Measurements from ENCODE around the gene GPC5. TPM values are rescaled to one million over a fixed set of nuclear protein-coding genes. Genes with fewer than 3 reads are reported as not detected.
"Not testable (repeated sequence)": the region's sequence is repeated elsewhere in the genome, so short reads cannot be mapped to it uniquely, and the experiment has no call there.

Gene GPC5
- total and polyA plus RNA-seq, 4 donors, result 15.2 to 54.4 (median 24.0) TPM

GRCh38 chr13:91868351-91868750, 469.9 kb downstream of the GPC5 start:
- H3K36me3 ChIP-seq (ENCODE audit: control insufficient read depth, insufficient read depth, low read length), result no peaks in the 10 kb centered on the region
- H3K4me3 ChIP-seq (ENCODE audit: low read depth, low read length), result no peak overlapping the region
- no peak for DNase-seq (ENCODE audit: low read depth in 4 of 6, low spot score in 6 of 6)
- no peaks in the 10 kb centered on the region for H3K9me3 ChIP-seq (ENCODE audit: control insufficient read depth, insufficient read depth, low read length)
- H3K4me1 ChIP-seq (ENCODE audit: control insufficient read depth, insufficient read depth, low read length), result no peaks in the 10 kb centered on the region
- no peak overlapping the region for H3K27ac ChIP-seq (ENCODE audit: low read depth, low read length)
- H3K27me3 ChIP-seq (ENCODE audit: control insufficient read depth, insufficient read depth, low read length), result no peaks in the 10 kb centered on the region

GRCh38 chr13:91878491-91878890, 480.1 kb downstream of the GPC5 start:
- no peaks in the 10 kb centered on the region for H3K9me3 ChIP-seq (ENCODE audit: control insufficient read depth, insufficient read depth, low read length)
- no peak overlapping the region for H3K4me3 ChIP-seq (ENCODE audit: low read depth, low read length)
- H3K36me3 ChIP-seq (ENCODE audit: control insufficient read depth, insufficient read depth, low read length), result no peaks in the 10 kb centered on the region
- no peaks in the 10 kb centered on the region for H3K27me3 ChIP-seq (ENCODE audit: control insufficient read depth, insufficient read depth, low read length)
- DNase-seq (ENCODE audit: low read depth in 4 of 6, low spot score in 6 of 6), result no peak
- H3K27ac ChIP-seq (ENCODE audit: low read depth, low read length), result no peak overlapping the region
- H3K4me1 ChIP-seq (ENCODE audit: control insufficient read depth, insufficient read depth, low read length), result no peaks in the 10 kb centered on the region
- WGBS (ENCODE audit: insufficient coverage), result no CpG with 5 or more reads among the region's 3 CpGs

DNA sequence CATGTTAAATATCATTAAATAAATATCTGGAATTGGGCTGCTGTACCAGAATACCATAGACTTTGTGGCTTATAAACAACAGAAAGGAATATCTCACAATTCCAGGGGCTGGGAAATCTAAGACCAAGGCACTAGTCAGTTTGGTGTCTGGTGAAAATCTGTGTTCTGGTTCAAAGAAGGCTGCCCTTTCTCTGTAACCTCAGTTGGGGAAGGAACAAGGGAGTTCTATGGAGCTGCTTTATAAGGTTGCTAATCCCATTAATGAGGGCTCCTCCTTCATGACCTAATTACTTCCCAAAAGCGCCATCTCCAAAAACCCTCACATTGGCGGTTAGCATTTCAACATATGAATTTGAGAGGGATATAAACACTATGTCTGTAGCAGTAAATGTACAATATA, 480.9 kb downstream of the GPC5 start:
- WGBS (ENCODE audit: insufficient coverage), result no CpG with 5 or more reads among the region's 2 CpGs
- no peaks in the 10 kb centered on the region for H3K9me3 ChIP-seq (ENCODE audit: control insufficient read depth, insufficient read depth, low read length)
- H3K36me3 ChIP-seq (ENCODE audit: control insufficient read depth, insufficient read depth, low read length), result no peaks in the 10 kb centered on the region
- no peaks in the 10 kb centered on the region for H3K27me3 ChIP-seq (ENCODE audit: control insufficient read depth, insufficient read depth, low read length)
- no peak for DNase-seq (ENCODE audit: low read depth in 4 of 6, low spot score in 6 of 6)
- H3K27ac ChIP-seq (ENCODE audit: low read depth, low read length), result no peak overlapping the region
- no peak overlapping the region for H3K4me3 ChIP-seq (ENCODE audit: low read depth, low read length)
- H3K4me1 ChIP-seq (ENCODE audit: control insufficient read depth, insufficient read depth, low read length), result no peaks in the 10 kb centered on the region

DNA sequence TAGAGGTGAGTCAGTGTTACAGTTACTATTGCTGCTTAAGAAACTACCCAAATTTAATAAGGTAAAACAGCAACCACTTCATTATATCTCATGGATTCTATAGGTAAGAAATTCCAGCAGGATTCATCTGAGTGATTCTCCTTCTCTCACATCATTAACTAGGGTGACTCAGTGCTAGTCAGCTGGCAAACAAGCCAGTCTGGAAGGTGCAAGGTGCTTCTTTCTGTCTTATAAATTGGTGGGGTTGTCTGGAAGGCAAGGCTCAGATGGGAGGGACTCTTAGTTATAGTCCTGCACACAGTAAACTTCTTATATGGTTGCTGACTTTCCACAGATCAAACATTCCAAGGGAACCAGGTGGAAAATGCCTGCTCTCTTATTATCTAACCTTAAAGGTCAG, 484.5 kb downstream of the GPC5 start:
- H3K4me1 ChIP-seq (ENCODE audit: control insufficient read depth, insufficient read depth, low read length), result no peaks in the 10 kb centered on the region
- H3K9me3 ChIP-seq (ENCODE audit: control insufficient read depth, insufficient read depth, low read length), result no peaks in the 10 kb centered on the region
- no peak overlapping the region for H3K4me3 ChIP-seq (ENCODE audit: low read depth, low read length)
- H3K27me3 ChIP-seq (ENCODE audit: control insufficient read depth, insufficient read depth, low read length), result no peaks in the 10 kb centered on the region
- no peak for DNase-seq (ENCODE audit: low read depth in 4 of 6, low spot score in 6 of 6)
- no peaks in the 10 kb centered on the region for H3K36me3 ChIP-seq (ENCODE audit: control insufficient read depth, insufficient read depth, low read length)
- no peak overlapping the region for H3K27ac ChIP-seq (ENCODE audit: low read depth, low read length)

DNA sequence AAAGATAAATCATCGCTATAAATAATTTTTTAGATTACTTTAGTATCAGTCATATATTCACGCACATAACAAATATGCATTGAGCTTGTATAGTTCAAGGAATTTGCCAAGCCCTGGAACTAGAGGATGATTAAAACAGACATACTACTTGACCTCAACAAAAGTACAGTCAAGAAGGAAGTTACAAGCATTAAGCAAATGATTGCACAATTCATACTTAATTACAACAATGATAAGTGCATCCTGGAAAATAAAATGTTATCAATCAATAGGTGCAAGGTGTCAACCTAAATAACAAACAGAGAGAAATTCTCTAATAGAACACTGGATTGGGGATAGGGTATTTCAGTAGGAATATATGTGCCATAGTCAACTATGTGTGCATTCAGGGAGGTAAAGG, 491.2 kb downstream of the GPC5 start:
- H3K4me3 ChIP-seq (ENCODE audit: low read depth, low read length), result no peak overlapping the region
- no peak for DNase-seq (ENCODE audit: low read depth in 4 of 6, low spot score in 6 of 6)

GRCh38 chr13:91891141-91891540, 492.7 kb downstream of the GPC5 start:
- H3K27ac ChIP-seq (ENCODE audit: low read depth, low read length), result no peak overlapping the region
- no peak overlapping the region for H3K4me3 ChIP-seq (ENCODE audit: low read depth, low read length)
- H3K27me3 ChIP-seq (ENCODE audit: control insufficient read depth, insufficient read depth, low read length), result no peaks in the 10 kb centered on the region
- DNase-seq (ENCODE audit: low read depth in 4 of 6, low spot score in 6 of 6), result no peak
- H3K36me3 ChIP-seq (ENCODE audit: control insufficient read depth, insufficient read depth, low read length), result no peaks in the 10 kb centered on the region
- no peaks in the 10 kb centered on the region for H3K4me1 ChIP-seq (ENCODE audit: control insufficient read depth, insufficient read depth, low read length)
- no CpG with 5 or more reads among the region's 3 CpGs for WGBS (ENCODE audit: insufficient coverage)
- H3K9me3 ChIP-seq (ENCODE audit: control insufficient read depth, insufficient read depth, low read length), result peaks cover 4% of the 10 kb centered on the region

More for the DNA sequence above, 491.2 kb downstream of the GPC5 start:
- no peaks in the 10 kb centered on the region for H3K27me3 ChIP-seq (ENCODE audit: control insufficient read depth, insufficient read depth, low read length)
- no CpG with 5 or more reads among the region's 2 CpGs for WGBS (ENCODE audit: insufficient coverage)
- H3K4me1 ChIP-seq (ENCODE audit: control insufficient read depth, insufficient read depth, low read length), result no peaks in the 10 kb centered on the region
- H3K27ac ChIP-seq (ENCODE audit: low read depth, low read length), result no peak overlapping the region
- no peaks in the 10 kb centered on the region for H3K36me3 ChIP-seq (ENCODE audit: control insufficient read depth, insufficient read depth, low read length)
- peaks cover 4% of the 10 kb centered on the region for H3K9me3 ChIP-seq (ENCODE audit: control insufficient read depth, insufficient read depth, low read length)

- H3K36me3 ChIP-seq (ENCODE audit: control insufficient read depth, insufficient read depth, low read length), result no peaks in the 10 kb centered on the region
- H3K4me1 ChIP-seq (ENCODE audit: control insufficient read depth, insufficient read depth, low read length), result no peaks in the 10 kb centered on the region
- no CpG with 5 or more reads among the region's 2 CpGs for WGBS (ENCODE audit: insufficient coverage)
- peaks cover 4% of the 10 kb centered on the region for H3K9me3 ChIP-seq (ENCODE audit: control insufficient read depth, insufficient read depth, low read length)
- H3K27me3 ChIP-seq (ENCODE audit: control insufficient read depth, insufficient read depth, low read length), result no peaks in the 10 kb centered on the region
- H3K4me3 ChIP-seq (ENCODE audit: low read depth, low read length), result no peak overlapping the region
- no peak overlapping the region for H3K27ac ChIP-seq (ENCODE audit: low read depth, low read length)
- DNase-seq (ENCODE audit: low read depth in 4 of 6, low spot score in 6 of 6), result no peak
These were observed 494.6 kb downstream of the GPC5 start for GRCh38 chr13:91893040-91893439.

DNA sequence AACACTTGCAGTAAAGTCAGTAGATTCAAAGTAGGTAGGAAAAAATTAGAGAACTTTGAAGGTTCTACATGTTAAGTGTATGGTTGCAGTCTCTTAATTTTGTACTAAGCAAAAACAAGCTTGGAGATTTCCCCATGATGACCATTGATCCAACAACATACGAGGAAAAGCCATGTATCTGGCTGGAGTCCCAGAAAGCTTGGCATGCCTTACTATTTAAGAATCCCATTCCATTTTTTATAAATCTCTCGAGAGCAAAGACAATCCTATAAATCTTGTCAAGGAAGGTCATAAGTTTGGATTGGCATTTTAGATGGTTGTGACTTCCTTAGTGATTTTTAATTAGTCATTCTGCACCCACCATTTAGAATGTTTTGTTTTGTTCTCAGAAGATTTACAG, 495.9 kb downstream of the GPC5 start:
- H3K36me3 ChIP-seq (ENCODE audit: control insufficient read depth, insufficient read depth, low read length), result no peaks in the 10 kb centered on the region
- WGBS (ENCODE audit: insufficient coverage), result no CpG with 5 or more reads among the region's 2 CpGs
- peak in 3 of 6 donors; percentile 6 to 43 (median 41) for DNase-seq (ENCODE audit: low read depth in 4 of 6, low spot score in 6 of 6)

GRCh38 chr13:91896547-91896946, 498.1 kb downstream of the GPC5 start:
- peaks cover 4% of the 10 kb centered on the region for H3K9me3 ChIP-seq (ENCODE audit: control insufficient read depth, insufficient read depth, low read length)
- 86% methylated on average over 1 of the region's 5 CpGs for WGBS (ENCODE audit: insufficient coverage)
- H3K36me3 ChIP-seq (ENCODE audit: control insufficient read depth, insufficient read depth, low read length), result no peaks in the 10 kb centered on the region
- no peak overlapping the region for H3K27ac ChIP-seq (ENCODE audit: low read depth, low read length)
- no peaks in the 10 kb centered on the region for H3K27me3 ChIP-seq (ENCODE audit: control insufficient read depth, insufficient read depth, low read length)
- no peaks in the 10 kb centered on the region for H3K4me1 ChIP-seq (ENCODE audit: control insufficient read depth, insufficient read depth, low read length)
- no peak overlapping the region for H3K4me3 ChIP-seq (ENCODE audit: low read depth, low read length)
- no peak for DNase-seq (ENCODE audit: low read depth in 4 of 6, low spot score in 6 of 6)

More for the DNA sequence above, 495.9 kb downstream of the GPC5 start:
- H3K27me3 ChIP-seq (ENCODE audit: control insufficient read depth, insufficient read depth, low read length), result no peaks in the 10 kb centered on the region
- no peak overlapping the region for H3K4me3 ChIP-seq (ENCODE audit: low read depth, low read length)
- no peak overlapping the region for H3K27ac ChIP-seq (ENCODE audit: low read depth, low read length)
- H3K9me3 ChIP-seq (ENCODE audit: control insufficient read depth, insufficient read depth, low read length), result peaks cover 4% of the 10 kb centered on the region
- no peaks in the 10 kb centered on the region for H3K4me1 ChIP-seq (ENCODE audit: control insufficient read depth, insufficient read depth, low read length)

DNA sequence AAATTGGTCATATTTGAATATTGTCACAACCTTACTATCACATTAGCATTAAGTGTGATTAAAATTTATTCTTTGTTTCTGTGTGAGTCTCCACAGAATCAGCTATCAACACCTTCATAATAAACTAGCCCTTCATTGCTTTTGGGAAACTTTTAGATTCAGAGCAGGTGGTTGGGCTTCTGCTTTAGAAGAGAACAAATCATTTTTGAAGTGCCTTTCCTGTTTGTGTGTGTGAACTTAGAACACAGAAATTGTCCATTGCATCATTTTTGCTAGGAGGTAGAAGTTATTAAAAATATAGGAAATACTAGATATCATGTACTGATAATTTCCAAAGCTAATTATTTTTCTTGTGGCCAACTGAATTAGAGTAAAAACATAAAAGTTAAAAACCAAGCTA, 500.6 kb downstream of the GPC5 start:
- H3K9me3 ChIP-seq (ENCODE audit: control insufficient read depth, insufficient read depth, low read length); H3K4me3 ChIP-seq (ENCODE audit: low read depth, low read length); H3K27ac ChIP-seq (ENCODE audit: low read depth, low read length); H3K4me1 ChIP-seq (ENCODE audit: control insufficient read depth, insufficient read depth, low read length); H3K27me3 ChIP-seq (ENCODE audit: control insufficient read depth, insufficient read depth, low read length); DNase-seq (ENCODE audit: low read depth in 4 of 6, low spot score in 6 of 6); H3K36me3 ChIP-seq (ENCODE audit: control insufficient read depth, insufficient read depth, low read length): not testable (repeated sequence)

DNA sequence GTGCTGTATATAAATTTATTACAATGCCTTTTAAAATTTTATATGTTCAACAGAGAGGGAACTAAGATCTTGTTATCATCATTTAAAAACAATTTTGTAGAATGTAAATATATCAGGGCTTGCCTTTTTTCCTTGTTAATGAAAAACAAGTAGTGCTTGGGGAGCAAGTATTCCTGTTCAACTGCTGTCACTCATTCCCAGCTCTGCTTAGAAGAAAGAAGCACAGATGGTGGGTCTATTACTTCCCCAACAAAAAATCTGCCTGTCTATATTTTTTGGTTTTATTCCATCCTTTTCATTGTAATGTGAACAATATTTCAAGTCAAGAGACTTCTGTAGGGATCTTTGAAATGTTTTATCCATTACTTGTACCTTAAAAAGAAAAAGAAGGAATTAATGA, 503.9 kb downstream of the GPC5 start:
- DNase-seq (ENCODE audit: low read depth in 4 of 6, low spot score in 6 of 6), result peak in 2 of 6 donors; percentile 45 to 55
- H3K4me3 ChIP-seq (ENCODE audit: low read depth, low read length), result no peak overlapping the region

More for the DNA sequence above, 503.9 kb downstream of the GPC5 start:
- H3K4me1 ChIP-seq (ENCODE audit: control insufficient read depth, insufficient read depth, low read length), result no peaks in the 10 kb centered on the region
- H3K27me3 ChIP-seq (ENCODE audit: control insufficient read depth, insufficient read depth, low read length), result no peaks in the 10 kb centered on the region
- no peaks in the 10 kb centered on the region for H3K9me3 ChIP-seq (ENCODE audit: control insufficient read depth, insufficient read depth, low read length)
- H3K27ac ChIP-seq (ENCODE audit: low read depth, low read length), result no peak overlapping the region
- no peaks in the 10 kb centered on the region for H3K36me3 ChIP-seq (ENCODE audit: control insufficient read depth, insufficient read depth, low read length)

Measured in spinal cord (tissue), 10 donors.